Neural crest cell (in vitro differentiated cells): ENCODE measurements around the gene ZNF618. TPM values are rescaled to one million over a fixed set of nuclear protein-coding genes. Genes with fewer than 3 reads are reported as not detected.

Experiments used
- DNase-seq: peaks from one replicate; pipeline ENCODE4 v3.0.0; 2021; ENCODE audit warnings: low read depth, mixed read lengths, low spot score
- H3K27ac Mint-ChIP-seq: one replicate; pipeline ENCODE4 v1.8.0; 2021; ENCODE audit warnings: mild to moderate bottlenecking, mixed read lengths; ENCODE audit not compliant: unreplicated experiment
- H3K27me3 Mint-ChIP-seq: 2 replicates; pipeline ENCODE4 v1.8.0; 2021; ENCODE audit warnings: low read depth, mild to moderate bottlenecking, mixed read lengths
- H3K36me3 Mint-ChIP-seq: 2 replicates; pipeline ENCODE4 v1.8.0; 2021; ENCODE audit warnings: low read depth, mild to moderate bottlenecking, mixed read lengths
- H3K4me1 Mint-ChIP-seq: 2 replicates; pipeline ENCODE4 v1.8.0; 2021; ENCODE audit warnings: mixed read lengths
- H3K4me3 Mint-ChIP-seq: one replicate; pipeline ENCODE4 v1.8.0; 2021; ENCODE audit warnings: mild to moderate bottlenecking, mixed read lengths
- H3K9me3 Mint-ChIP-seq: 2 replicates; pipeline ENCODE4 v1.8.0; 2021; ENCODE audit warnings: mixed read lengths
- total RNA-seq: library from RNA; stranded (reverse); gene quantifications from 2 replicates; pipeline ENCODE4 v1.2.1, GENCODE V29; 2021
- TF ChIP-seq, protein P1 (sequence below): fragments of 200-600 bp; sonication (generic); conservative IDR thresholded peaks from 2 replicates; pipeline ENCODE4 v1.5.0; 2021; ENCODE audit warnings: antibody characterized with exemption, mild to moderate bottlenecking

The ZNF618 gene
- total RNA-seq, 1 donor from 2014 or later: 60.8 TPM

DNA sequence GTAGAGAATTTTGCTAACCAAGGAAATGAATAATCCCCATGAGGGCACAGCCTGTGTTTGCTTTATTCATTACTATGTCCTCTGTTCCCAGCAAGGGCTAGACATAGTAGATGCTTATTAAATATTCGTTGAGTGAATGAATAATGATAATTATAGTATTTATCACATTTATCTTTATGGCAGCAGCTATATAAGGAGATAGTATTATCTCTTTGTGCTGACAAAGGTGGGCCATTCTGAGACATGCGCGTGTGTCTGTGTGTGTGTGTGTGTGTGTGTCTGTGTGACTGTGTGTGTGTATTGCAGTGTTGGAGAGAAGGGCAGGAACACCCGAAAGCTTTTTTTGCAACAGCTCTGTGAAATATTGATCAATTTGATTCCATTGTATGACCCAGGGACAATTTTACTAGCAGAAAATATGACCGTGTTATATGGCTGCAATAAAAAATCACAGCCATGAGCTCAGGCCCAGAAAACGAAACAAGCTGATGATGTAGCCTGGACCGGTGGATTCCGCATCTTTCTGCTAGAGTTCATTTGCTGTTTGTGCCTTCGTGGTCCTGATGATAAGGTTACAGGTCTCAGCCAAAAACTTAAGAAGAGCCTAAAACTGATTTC, 39.8 kb downstream of the ZNF618 start:
- Mint-ChIP-seq H3K36me3 (peaks cover 7% of the 10 kb centered on the region), H3K27me3 (no peaks in the 10 kb centered on the region), H3K27ac (peak overlapping the region; percentile 68), H3K9me3 (no peaks in the 10 kb centered on the region), H3K4me1 (peaks cover 24% of the 10 kb centered on the region), H3K4me3 (no peak overlapping the region)
- TF ChIP-seq, protein P1, sequence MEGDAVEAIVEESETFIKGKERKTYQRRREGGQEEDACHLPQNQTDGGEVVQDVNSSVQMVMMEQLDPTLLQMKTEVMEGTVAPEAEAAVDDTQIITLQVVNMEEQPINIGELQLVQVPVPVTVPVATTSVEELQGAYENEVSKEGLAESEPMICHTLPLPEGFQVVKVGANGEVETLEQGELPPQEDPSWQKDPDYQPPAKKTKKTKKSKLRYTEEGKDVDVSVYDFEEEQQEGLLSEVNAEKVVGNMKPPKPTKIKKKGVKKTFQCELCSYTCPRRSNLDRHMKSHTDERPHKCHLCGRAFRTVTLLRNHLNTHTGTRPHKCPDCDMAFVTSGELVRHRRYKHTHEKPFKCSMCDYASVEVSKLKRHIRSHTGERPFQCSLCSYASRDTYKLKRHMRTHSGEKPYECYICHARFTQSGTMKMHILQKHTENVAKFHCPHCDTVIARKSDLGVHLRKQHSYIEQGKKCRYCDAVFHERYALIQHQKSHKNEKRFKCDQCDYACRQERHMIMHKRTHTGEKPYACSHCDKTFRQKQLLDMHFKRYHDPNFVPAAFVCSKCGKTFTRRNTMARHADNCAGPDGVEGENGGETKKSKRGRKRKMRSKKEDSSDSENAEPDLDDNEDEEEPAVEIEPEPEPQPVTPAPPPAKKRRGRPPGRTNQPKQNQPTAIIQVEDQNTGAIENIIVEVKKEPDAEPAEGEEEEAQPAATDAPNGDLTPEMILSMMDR: no peak
- no peak for DNase-seq

DNA sequence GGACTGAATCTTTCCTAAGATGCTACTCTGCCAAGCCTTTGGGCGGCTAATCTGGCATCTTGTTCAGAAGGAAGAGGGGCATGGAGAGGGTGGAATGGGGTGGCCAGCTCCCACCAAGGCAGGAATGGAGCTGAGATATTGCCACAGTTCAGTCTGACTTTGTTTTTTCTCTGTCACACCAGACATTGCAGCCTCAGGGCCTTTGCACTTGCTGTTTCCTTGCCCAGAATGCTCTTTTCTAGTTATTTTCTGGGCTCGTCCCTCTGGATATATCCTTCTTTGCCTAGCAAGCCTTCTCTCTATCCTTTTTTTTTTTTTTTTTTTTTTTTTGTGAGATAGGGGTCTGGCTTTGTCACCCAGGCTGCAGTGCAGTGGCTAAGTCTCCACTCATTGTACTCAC, 40.8 kb downstream of the ZNF618 start:
- peaks cover under 1% of the 10 kb centered on the region for H3K9me3 Mint-ChIP-seq
- DNase-seq: no peak
- TF ChIP-seq, protein P1: no peak
- H3K36me3 Mint-ChIP-seq: peaks cover 15% of the 10 kb centered on the region
- H3K27ac Mint-ChIP-seq: no peak overlapping the region
- H3K4me3 Mint-ChIP-seq: no peak overlapping the region
- H3K4me1 Mint-ChIP-seq: peaks cover 24% of the 10 kb centered on the region
- H3K27me3 Mint-ChIP-seq: no peaks in the 10 kb centered on the region

DNA sequence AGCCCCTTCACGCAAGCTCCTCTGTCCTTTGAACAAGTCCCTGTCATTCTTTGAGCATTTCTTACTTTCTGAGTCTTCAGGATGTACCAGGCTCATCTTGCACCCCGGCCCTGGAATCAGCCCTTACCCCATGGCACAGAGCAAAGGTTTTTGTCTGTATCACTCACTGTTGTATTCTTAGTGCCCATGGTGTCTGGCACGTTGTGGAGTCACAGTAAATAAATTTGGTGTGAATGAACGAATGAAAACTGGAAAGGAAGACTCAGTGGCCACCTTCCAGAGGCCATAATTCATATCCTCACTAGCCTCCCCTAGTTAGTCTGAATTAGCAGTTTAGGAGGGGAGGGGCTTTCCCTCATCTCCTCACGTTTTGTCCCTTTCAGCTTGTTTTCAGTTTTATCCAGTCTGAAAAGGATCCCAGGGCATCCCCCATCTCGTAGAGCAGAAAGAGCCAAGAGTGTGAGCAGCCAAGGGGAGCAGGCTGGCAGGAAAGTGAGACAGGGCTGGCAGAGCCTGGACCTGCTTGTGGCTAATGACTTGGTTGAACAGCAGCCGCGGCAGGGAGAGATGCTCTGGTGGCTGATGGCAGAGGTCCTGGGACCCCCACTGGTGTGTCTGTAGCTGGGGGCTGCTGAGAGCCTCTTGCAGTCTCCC, 42.7 kb downstream of the ZNF618 start:
- H3K9me3 Mint-ChIP-seq: peaks cover 4% of the 10 kb centered on the region
- no peak overlapping the region for H3K27ac Mint-ChIP-seq
- H3K4me3 Mint-ChIP-seq: no peak overlapping the region
- peaks cover 18% of the 10 kb centered on the region for H3K4me1 Mint-ChIP-seq
- H3K36me3 Mint-ChIP-seq: peaks cover 28% of the 10 kb centered on the region
- no peaks in the 10 kb centered on the region for H3K27me3 Mint-ChIP-seq
- TF ChIP-seq, protein P1: no peak
- no peak for DNase-seq

DNA sequence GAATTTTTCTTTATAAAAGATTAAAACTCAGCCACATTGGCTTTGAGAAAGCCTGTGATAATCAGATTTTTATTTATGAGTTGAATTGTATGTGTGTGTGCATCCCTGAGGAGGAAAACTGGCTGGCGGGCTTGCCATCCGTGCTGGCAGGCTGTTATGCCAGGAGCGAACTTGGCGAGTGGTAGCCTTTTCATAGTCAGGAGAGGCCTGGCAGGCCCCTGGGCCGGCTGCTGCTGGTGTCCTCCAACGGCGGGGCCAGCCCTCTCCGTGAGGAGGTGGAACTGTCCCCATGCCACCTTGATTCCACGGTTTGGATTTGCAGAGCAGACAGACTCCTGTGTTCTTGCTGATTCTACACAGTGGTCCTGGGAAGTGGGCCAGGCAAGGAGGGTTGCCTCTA, 43.3 kb downstream of the ZNF618 start:
- DNase-seq: no peak
- TF ChIP-seq, protein P1: no peak
- Mint-ChIP-seq H3K27me3 (no peaks in the 10 kb centered on the region), H3K4me1 (peaks cover 18% of the 10 kb centered on the region), H3K27ac (no peak overlapping the region), H3K9me3 (peaks cover 5% of the 10 kb centered on the region), H3K4me3 (no peak overlapping the region), H3K36me3 (peaks cover 30% of the 10 kb centered on the region)

DNA sequence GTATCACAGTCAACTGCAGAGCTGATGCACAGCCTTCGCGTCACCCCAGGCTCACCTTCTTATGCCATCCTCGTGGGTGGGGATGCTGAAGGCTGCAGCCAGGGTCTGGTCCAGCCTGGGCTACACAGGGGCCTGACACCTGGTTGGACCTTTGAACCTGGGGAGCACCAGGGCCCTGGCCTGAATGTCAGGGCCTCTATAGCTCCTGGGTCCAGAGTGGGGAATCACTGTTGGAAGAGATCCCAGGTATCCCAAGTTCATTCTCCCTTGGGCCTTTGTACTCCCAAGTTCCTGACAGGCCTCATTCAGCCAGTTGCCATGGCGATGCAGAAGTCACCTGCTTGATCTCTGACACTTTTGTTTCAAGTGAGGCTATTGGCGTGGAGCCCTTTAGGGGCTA, 43.8 kb downstream of the ZNF618 start:
- Mint-ChIP-seq H3K27me3 (no peaks in the 10 kb centered on the region), H3K27ac (no peak overlapping the region), H3K36me3 (peaks cover 35% of the 10 kb centered on the region), H3K4me3 (no peak overlapping the region), H3K4me1 (peaks cover 18% of the 10 kb centered on the region), H3K9me3 (peaks cover 10% of the 10 kb centered on the region)
- TF ChIP-seq, protein P1: no peak
- DNase-seq: no peak
